HT1080 (cell line): ENCODE measurements around the gene HLA-A. TPM values are rescaled to one million over a fixed set of nuclear protein-coding genes. Genes with fewer than 3 reads are reported as not detected.
"Not testable (repeated sequence)": the region's sequence is repeated elsewhere in the genome, so short reads cannot be mapped to it uniquely, and the experiment has no call there.

Source experiments
- DNase-seq: peaks from one replicate; pipeline ENCODE4 v3.0.0-alpha.2; 2015; ENCODE audit warnings: low read depth
- total RNA-seq: library from RNA; depleted of rRNA; stranded (reverse); fragments of >200 nt; shearing (Covaris generic); gene quantifications from 2 replicates; pipeline ENCODE4 v1.2.3, GENCODE V29; 2014

The HLA-A gene
- total RNA-seq, 1 experiment from 2014 or later = 84.8 TPM

DNA sequence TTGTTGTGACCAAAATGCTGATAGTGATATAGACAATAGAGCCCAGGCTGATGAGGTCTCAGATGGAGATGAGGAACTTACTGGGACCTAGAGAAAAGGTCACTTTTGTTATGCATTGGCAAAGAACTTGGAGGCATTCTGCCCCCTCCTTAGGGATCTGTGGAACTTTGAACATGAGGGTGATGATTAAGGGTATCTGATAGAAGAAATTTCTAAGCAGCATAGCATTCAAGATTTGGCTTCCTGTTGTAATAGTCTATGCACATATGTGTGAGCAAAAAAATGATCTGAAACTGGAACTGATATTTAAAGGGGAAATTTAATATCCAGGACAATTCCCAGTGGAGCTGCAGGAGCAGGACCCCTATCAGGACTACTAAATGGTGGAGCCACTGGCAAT lies 17.1 kb downstream of the HLA-A start:
- no peak for DNase-seq

DNA sequence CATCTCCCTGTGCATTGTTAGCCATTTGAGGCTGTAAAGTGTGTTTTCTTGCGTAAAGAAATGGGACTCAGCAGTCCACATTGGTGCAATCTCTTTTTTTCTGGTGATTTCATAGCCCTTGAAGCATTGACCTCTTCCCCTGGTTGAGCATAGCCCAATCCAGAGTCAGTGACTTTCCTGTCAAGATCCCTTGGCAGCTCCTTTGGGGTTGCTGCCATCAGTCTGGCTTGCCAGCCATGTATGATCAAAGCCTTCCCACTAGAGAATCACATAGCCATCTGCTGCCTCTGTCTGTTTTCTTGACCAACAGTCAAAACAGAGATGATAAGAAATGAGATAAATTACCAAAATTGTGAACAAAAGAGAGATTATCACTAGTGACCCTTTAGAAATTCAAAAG lies 19.6 kb downstream of the HLA-A start:
- DNase-seq = no peak

DNA sequence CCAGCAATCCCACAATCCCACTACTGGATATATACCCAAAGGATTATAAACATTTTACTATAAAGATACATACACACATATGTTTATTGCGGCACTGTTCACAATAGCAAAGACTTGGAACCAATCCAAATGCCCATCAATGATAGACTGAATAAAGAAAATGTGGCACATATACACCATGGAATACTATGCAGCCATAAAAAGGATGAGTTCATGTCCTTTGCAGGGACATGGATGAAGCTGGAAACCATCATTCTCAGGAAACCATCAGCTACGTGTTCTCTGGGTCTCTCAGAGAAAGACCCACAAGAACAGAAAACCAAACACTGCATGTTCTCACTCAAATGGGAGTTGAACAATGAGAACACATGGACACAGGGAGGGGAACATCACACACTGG lies 21.4 kb downstream of the HLA-A start:
- DNase-seq = not testable (repeated sequence)

DNA sequence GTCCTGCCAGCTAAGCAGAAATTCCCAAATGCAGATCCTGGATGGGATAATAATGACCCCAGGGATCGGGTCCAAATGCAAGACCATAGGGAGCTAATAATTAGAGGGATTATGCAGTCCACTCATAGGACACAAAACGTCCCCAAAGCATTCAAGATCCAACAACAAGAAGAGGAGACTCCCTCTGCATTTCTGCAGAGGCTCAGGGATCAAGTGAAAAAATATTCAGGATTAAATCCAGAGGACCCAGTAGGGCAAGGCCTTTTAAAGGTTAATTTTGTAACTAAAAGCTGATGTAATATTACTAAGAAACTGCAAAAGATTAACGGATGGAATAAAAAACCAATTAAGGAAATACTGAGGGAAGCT lies 22.2 kb downstream of the HLA-A start:
- DNase-seq = no peak

DNA sequence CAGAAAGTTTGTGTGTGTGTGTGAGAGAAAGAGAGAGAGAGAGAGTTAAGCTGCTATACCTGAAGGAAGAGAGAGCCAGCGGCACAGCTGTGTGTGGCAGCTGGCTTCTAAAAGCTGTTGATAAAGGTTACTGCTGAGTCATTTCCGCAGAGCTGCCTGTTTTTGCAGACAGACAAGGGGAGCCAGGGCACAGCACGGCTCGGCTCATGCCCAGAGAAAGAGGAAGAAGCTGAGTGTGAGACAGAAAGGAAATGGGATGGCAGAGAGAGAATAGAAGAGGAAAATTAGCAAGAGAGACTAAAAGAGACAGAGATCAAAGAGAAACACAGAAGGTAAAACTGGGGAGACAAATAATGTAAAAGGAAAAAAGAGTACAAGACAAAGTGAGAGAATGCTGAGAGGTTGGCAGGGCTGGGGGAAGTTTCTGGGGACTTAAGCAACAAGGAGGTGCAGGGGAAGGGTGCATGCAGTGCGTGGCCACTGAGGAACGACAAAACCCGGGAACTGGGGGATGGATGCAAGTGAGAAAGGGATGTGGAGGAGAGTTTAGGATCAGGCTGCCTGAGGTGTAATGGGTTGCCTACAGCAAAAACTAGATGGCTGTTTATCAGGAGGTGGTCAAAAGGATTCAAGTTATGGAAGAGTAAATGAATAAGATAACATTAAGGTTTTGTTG lies 22.7 kb downstream of the HLA-A start:
- DNase-seq = peak; percentile 92

DNA sequence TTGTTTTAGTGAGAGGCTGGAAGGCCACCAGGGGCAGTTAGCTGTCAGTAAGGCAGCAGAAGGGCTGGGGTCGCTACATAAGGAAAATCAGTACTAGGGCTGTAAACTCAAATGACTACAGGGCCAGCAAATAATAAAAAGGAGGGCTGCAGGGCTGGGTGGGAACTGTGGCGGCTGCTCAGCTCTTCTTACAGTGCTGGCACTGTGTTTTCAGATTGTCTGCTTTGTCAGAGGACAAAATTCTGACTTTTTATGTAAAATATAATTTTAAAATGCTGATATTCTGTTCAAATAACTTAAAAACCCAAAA lies 23.2 kb downstream of the HLA-A start:
- DNase-seq = peak; percentile 6

DNA sequence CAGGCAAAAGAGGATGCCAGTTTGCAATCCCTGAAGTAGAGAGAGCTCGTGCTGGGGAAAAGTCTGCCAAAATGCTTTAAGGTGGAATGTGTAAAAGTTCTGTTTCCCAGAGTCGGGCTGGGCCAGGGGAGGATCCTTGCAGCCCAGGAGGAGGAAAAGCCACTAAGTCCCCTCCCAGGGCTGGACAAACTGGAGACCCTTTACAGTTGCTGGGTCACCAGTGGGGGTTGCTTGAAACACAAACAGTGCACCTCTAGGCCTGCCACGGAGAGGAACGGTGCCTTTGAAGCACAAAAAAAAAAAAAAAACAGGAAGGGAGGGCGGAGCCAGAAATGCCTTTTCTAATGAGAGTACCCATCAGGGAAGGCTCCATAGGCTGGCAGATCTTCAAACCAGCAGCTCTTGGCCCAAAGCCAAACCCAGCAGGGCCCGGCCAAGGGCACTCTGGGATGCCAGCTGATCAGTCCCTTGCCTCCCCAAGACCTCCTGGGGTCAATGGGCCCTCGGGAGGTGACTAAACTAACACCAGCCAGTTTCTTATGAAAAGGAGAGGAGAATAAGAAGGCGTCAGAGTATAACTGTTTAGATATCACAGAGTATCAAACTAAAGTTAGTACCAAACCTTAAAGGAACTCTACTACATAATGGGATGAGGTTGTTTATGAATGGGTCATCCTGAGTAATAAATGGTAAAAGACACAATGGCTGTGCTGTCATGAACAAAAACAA lies 23.7 kb downstream of the HLA-A start:
- peak; percentile 89 for DNase-seq

DNA sequence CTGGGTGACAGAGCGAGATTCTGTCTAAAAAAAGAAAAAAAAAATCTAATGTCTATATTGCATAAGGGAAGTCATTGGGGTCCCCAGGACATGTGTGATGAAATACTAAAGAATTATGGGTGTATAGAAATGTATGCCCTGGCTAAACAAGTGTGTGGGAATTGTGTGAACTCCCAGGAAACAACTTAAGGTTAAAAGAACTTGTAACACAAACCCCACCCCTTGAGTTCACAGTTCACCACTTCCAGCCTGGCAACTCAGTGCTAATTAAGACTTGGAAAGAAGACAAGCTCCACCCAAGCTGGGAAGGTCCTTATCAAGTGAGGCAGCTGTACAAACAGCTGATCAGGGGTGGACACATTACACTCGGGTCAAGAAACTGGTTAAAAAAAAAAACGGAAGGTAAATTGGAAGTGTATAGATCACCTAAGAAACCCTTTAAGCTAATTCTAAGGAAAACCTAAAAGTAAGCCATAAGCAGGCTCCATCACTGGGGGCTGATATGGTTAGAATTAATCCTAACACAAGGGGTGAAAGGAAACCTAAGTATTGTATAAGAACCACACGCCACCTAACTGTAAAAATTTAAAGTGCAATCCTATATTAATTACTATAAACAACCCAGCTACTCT lies 25.2 kb downstream of the HLA-A start:
- DNase-seq = peak; percentile 27

DNA sequence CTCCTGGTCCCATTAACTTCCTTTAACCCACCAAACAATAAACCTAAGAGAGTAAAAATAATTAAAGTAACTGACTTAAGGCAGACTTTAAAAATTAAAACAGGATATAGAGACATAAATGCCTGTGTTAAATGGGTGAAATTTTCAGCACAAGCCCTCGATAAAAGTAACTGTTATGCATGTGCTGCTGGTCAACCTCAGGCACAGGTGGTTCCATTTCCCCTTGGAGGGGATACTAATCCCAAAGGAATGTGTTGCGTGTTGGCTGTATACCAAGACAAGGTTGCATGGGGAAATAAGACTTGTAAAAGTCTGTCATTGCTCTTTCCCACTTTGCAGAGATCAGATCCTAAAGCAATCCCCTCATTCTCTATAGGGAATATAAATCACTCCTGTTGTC lies 25.8 kb downstream of the HLA-A start:
- peak; percentile 75 for DNase-seq

DNA sequence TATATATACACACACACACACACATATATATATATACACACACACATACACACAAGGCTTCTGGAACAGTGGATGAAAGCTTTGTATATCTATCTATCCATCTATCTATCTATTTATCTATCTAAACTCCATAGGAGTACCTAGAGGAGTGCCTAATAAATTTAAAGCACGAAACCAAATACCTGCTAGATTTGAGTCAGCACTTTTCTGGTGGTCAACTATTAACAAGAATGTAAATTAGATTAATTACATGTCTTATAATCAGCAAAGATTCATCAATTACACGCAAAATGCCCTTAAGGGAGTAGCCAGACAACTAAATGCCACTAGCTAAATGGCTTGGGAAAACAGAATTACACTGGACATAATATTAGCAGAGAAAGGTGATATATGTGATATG lies 26.6 kb downstream of the HLA-A start:
- no peak for DNase-seq

DNA sequence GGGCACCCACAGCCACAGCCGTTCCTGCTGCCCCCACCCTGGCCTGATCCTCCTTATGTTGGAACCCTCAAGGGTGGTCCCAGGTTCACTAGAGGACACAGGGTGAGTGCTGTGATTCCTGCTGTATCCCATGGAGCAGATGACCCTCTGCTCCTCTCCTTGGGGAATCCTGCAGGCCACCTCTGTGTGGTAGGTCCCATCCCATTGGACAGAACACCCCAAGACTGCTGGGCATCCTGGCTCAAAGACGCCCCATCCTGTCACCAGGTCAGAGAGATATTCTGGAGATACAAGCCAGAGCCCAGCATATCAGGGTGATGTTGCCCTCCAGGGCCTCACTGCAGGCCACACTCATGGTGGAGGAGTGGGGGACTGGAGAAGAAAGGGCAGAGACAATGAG lies 28.4 kb downstream of the HLA-A start:
- DNase-seq = no peak

DNA sequence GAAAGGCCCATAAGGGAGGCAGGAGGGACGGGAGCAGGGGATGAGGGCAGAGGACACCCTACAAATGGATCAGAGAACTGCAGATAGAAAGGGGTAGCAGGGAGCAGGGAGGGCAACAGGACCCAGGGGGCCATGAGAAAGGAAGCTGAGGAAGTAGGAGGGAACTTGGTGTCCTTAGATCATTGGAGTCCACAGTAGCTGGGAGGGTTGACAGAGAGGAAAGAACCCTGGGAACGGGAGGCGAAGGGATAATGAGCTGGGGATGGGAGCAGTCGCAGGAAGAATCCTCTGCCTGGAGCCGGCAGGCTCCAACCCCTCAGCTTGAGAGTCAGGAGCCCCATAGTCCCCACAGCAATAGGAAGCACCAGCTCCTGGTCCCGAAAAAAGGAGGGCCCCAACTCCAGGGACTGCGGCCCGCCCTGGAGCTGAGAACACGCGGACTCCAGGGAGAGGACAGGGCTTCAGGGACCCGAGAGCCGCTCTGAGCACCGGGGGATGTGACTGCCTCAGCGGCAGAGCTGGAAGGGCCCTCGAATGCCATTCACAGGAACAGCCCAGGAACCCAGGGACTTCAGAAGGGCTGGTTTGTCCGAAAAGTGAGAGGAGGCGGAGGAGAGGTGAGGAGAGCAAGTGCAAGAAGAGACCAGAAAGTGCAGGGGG lies 32.7 kb downstream of the HLA-A start:
- DNase-seq = no peak

DNA sequence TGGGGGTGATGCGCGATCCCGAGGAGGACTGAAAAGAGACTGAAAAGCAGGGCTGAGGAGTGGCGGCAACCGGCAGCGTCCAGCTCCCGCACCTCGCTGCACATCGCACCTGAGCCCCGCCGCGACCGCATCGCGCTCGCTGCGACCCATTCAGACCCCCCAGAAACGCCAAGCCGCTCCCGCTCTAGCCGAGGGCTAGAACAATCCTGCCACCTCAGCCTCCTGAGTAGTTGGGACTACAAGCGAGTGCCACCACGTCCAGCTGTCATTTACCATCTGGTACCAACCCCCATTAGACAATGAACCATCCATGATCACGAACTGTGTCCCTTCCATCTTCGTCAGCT lies 33.2 kb downstream of the HLA-A start:
- no peak for DNase-seq

DNA sequence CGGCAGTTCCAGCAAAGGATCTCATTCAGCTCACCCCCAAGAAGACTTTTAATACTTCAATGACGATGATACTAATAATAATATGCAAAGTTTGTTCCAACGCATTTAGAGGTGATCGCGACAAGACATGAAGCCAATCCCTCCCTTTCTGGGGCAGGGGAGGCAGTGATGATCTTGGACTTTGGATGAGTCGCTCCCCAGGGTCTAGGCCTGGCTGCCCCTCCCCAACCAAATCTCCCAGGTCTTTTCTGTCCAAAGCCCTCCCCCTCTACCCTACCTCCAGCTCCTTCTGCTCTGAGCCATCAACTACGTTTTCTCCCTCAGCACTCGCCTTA lies 33.9 kb downstream of the HLA-A start:
- no peak for DNase-seq

DNA sequence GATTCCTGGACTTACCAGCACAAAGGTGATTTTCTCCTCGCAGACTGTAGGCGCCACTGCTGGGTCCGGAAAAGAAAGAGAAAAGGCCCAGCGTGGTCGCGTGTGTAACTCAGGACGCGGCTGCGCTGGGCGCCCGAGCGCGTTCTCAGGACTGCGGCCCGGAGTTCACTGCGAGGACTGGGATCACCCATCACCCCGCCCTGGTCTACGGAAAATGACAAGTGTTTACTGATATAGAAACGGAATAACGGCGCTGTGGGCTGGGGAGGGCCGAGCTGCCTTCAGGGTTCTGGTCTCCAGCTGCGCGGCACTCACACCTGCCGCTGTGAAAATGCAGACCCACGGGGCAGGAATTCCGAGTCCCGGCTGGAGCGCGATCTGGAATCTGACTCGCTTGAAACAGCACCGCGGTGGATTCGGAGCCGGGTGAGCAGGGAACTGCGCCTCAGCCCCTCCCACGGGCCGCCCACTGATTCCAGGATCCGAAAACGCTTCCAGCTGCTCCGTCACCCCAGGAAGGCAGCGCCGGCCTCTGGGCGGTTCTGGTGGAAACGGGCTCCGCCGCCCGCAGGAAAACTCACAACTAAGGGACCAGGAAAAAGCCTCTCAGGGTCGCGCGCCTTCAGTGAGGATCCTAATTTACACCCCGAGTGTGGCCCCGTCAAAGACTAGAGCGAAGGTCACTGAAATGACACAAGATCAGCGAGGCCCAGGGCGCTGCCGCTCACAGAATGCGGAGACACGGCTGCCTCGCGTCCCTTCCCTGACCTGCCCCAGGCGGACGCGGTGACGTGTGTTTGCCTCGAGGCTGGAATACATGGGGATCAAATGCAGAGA lies 34.5 kb downstream of the HLA-A start:
- peak; percentile 61 for DNase-seq

DNA sequence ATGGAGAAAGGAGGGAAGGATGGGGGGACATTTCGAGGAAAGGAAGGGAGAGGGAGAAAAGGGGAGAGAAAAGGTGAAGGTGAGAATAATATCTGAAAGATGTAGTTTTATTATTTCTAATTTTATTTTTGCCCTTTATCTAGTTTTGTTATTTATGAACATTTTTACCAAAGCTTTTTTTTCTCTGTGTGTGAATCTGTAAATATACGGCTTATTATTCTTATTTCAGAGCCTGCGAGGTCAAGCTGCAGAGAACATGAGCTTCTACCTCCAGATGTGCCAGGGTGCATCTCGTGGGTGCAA lies 35.0 kb downstream of the HLA-A start:
- no peak for DNase-seq

DNA sequence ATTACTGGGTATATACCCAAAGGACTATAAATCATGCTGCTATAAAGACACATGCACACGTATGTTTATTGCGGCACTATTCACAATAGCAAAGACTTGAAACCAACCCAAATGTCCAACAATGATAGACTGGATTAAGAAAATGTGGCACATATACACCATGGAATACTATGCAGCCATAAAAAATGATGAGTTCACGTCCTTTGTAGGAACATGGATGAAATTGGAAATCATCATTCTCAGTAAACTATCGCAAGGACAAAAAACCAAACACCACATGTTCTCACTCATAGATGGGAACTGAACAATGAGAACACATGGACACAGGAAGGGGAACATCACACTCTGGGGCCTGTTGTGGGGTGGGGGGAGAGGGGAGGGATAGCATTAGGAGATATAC lies 37.7 kb downstream of the HLA-A start:
- DNase-seq = not testable (repeated sequence)

DNA sequence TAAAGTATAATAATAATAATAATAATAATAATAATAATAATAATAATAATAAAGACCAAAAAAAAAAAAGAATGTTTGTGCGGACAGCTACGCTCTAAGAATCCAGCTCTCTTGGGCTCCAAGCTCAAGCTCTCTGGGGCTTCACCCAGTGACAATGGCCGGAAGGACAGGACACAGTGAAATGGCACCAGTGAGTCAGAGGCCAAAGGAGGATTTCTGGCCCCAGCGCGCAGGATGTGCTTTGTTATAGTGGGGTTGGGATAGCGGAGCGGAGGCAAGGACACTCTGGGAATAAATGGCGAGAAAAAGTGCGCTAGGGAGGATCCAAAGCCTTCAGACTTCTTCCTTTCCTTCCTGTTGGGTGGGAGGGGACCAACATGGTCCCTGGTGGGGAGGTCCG lies 38.2 kb downstream of the HLA-A start:
- peak; percentile 14 for DNase-seq

DNA sequence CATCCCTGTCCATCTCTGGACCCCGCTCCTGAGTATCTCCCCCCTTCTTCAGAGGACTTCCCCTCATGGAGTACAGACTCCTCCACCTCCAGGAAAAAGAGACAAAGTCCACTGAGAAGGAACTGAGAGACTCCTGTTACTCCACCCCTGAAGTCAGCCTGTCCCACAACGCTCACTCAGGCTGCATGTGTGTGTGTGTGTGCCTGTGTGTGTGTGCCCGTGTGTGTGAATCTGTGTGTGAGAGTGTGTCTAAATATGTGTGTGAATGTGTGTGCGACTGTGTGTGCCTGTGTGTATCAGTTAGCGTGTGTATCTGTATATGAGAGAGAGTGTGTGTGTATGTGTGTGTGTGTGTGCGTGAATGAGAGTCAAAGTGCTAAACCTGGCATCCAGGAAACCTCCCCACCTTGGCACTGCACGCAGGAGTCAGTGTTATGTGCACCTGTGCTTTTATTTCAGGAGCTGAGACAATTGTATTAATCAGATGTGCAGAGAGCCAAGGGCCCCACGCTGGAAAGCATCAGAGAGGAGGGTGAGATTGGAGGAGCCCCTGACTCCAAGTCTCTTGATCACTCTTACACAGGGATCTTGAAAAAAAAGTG lies 39.0 kb downstream of the HLA-A start:
- DNase-seq = no peak

DNA sequence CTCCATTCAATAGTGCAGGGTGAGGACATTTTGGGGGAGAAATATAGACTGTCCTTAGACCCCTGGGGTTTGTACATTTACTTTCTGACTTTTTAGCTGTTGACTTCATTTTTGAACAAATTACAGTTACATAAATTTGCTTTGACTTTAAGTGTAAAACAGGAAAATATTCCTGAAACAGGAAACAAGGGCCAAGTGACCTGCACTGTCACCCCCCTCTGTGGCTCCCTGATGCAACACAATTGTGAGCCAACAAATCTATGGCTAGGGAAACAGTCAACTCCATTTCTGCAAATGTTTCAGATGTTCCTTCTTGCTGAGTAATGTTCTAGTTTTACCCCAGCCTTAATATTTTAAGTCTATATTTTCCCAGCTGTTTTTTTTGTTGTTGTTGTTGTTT lies 39.8 kb downstream of the HLA-A start:
- DNase-seq = no peak

DNA sequence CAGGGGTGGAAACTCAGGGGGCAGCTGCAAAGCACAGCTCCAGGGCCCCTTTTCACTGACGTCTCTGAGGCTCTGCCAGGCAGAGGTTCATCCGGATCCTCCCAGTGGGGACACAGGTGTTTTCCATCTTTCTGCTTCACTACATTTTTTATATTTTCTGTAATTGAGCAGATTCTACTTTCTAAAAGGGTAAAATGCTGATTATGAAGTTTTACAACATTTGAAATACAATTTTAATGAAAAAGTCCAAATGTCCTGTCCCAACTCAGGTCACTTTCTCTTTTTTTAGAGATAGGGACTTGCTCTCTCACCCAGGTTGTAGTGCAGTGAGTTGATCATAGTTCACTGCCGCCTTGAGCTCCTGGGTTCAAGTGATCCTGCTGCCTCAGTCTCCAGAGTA lies 41.9 kb downstream of the HLA-A start:
- DNase-seq = no peak

DNA sequence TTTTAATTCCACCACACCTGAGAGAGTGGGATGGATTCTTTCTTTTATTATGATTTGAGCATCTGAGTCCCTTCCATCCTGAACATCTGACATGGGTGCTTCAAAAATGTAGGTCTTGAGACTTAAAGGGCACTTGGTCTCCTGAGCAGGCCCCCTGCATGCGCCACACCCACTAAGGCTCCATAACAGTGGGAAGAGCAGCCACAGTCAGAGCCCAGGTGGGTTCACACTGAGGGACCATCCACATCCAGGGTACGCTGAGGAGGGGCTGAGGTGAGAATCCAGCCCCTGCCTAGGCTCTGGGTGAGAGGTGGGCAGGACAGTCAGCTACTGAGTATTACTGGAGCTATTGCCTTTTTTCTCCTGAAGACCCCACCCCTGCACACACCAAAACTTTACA lies 42.7 kb downstream of the HLA-A start:
- DNase-seq = no peak
